GM12878 (cell line): ENCODE measurements around the gene HSD17B1. TPM values are rescaled to one million over a fixed set of nuclear protein-coding genes. Genes with fewer than 3 reads are reported as not detected.

ENCODE experiments used
- CBFB ChIP-seq: IDR thresholded peaks from 2 replicates; pipeline ENCODE4 v1.6.1; 2016; ENCODE audit warnings: antibody characterized with exemption, low read depth
- CBX3 ChIP-seq: fragments of 200-600 bp; sonication (generic); IDR thresholded peaks from 2 replicates; pipeline ENCODE4 v1.6.1; 2016; ENCODE audit warnings: low read depth, borderline replicate concordance
- CBX5 ChIP-seq: sonication (generic); IDR thresholded peaks from 2 replicates; pipeline ENCODE4 v1.6.1; 2016; ENCODE audit warnings: low read depth, moderate library complexity, mild to moderate bottlenecking, inconsistent platforms
- FOXM1 ChIP-seq: IDR thresholded peaks from 2 replicates; pipeline ENCODE4 v1.6.1; 2012; ENCODE audit warnings: low read depth, mild to moderate bottlenecking, inconsistent platforms, low read length, moderate library complexity
- HCFC1 ChIP-seq: fragments of 150-350 bp; IDR thresholded peaks from 2 replicates; pipeline ENCODE4 v1.6.1; 2014; ENCODE audit warnings: low read length
- MEF2A ChIP-seq: IDR thresholded peaks from 2 replicates; pipeline ENCODE4 v1.6.1; 2011; ENCODE audit warnings: low read depth, mild to moderate bottlenecking, low read length, moderate library complexity; ENCODE audit not compliant: insufficient read depth
- MYC ChIP-seq: IDR thresholded peaks from 2 replicates; pipeline ENCODE4 v1.6.1; 2011; ENCODE audit warnings: mild to moderate bottlenecking, low read length, moderate library complexity, inconsistent platforms; ENCODE audit not compliant: insufficient read depth, insufficient replicate concordance, insufficient read length, severe bottlenecking
- SMAD1 ChIP-seq: fragments of 450-650 bp; IDR thresholded peaks from 2 replicates; pipeline ENCODE4 v1.6.1; 2018; ENCODE audit warnings: mild to moderate bottlenecking, low read depth; ENCODE audit not compliant: partially characterized antibody
- STAT1 ChIP-seq: fragments of 450-650 bp; conservative IDR thresholded peaks from 2 replicates; pipeline ENCODE4 v1.6.1; 2014; ENCODE audit warnings: antibody characterized with exemption, mild to moderate bottlenecking
- YY1 ChIP-seq: IDR thresholded peaks from 2 replicates; pipeline ENCODE4 v1.6.1; 2011; ENCODE audit warnings: low read depth, mild to moderate bottlenecking, low read length
- ZNF207 ChIP-seq: fragments of 450-650 bp; IDR thresholded peaks from 2 replicates; pipeline ENCODE4 v1.6.1; 2014; ENCODE audit warnings: antibody characterized with exemption, mild to moderate bottlenecking, borderline replicate concordance
- ZNF274 ChIP-seq: IDR thresholded peaks from one replicate; pipeline ENCODE4 v1.8.0; 2011; ENCODE audit not compliant: insufficient read length, insufficient read depth
- polyA plus RNA-seq, 11 experiments: library from polyadenylated mRNA; depleted of rRNA in 4 of 11; unstranded in 6 of 11; stranded (reverse) in 5 of 11; fragments of >200 nt; fragmentation: Nextera tagmentation in 4 of 11; fragmentation: Illumina TruSeq in 1 of 11; extraction: Ambion mirVana in 4 of 11; extraction: Trizol in 1 of 11; gene quantifications; 1 replicate in 1 of 11; 2 replicates in 10 of 11; pipeline versions ENCODE4 v1.2.1 to v1.2.3, GENCODE V29; 2011 to 2016; ENCODE audit warnings: inconsistent platforms in 2 of 11, missing spikeins in 2 of 11, low read depth in 1 of 11
- total RNA-seq, 4 experiments: library from RNA; depleted of rRNA in 3 of 4; stranded (reverse); fragments of >200 nt in 3 of 4; fragmentation: Illumina TruSeq in 1 of 4; extraction: Trizol in 1 of 4; gene quantifications; 2 replicates each; pipeline versions ENCODE4 v1.2.1 to v1.2.3, GENCODE V29; 2013 to 2021
- TF ChIP-seq, protein P1 (sequence below): IDR thresholded peaks from 2 replicates; pipeline ENCODE4 v1.6.1; 2011; ENCODE audit warnings: mild to moderate bottlenecking, low read depth, low read length, moderate library complexity; ENCODE audit not compliant: insufficient replicate concordance
- TF ChIP-seq, protein P2 (sequence below): fragments of 450-650 bp; IDR thresholded peaks from 2 replicates; pipeline ENCODE4 v1.6.1; 2014; ENCODE audit warnings: mild to moderate bottlenecking
- TF ChIP-seq, protein P3 (sequence below): IDR thresholded peaks from 2 replicates; pipeline ENCODE4 v1.6.1; 2011; ENCODE audit warnings: low read depth, low read length, improper control_type of control experiment, borderline replicate concordance
- TF ChIP-seq, protein P4 (sequence below): fragments of 450-650 bp; IDR thresholded peaks from 2 replicates; pipeline ENCODE4 v1.6.1; 2017; ENCODE audit warnings: borderline replicate concordance
- TF ChIP-seq, protein P5 (sequence below): fragments of 450-650 bp; IDR thresholded peaks from 2 replicates; pipeline ENCODE4 v1.6.1; 2017; ENCODE audit warnings: mild to moderate bottlenecking
- TF ChIP-seq, protein P6 (sequence below): fragments of 450-650 bp; IDR thresholded peaks from 2 replicates; pipeline ENCODE4 v1.6.1; 2017; ENCODE audit warnings: low read depth, mild to moderate bottlenecking, moderate library complexity
- TF ChIP-seq, protein P7 (sequence below): IDR thresholded peaks from 2 replicates; pipeline ENCODE4 v1.6.1; 2012; ENCODE audit warnings: low read depth, low read length, improper control_type of control experiment

The HSD17B1 gene
- total and polyA plus RNA-seq, 10 of the 15 experiments (the other 5 are each of a cell fraction or from before 2014, with no cell fraction given): 0.15 to 1.1 (median 0.42) TPM

DNA sequence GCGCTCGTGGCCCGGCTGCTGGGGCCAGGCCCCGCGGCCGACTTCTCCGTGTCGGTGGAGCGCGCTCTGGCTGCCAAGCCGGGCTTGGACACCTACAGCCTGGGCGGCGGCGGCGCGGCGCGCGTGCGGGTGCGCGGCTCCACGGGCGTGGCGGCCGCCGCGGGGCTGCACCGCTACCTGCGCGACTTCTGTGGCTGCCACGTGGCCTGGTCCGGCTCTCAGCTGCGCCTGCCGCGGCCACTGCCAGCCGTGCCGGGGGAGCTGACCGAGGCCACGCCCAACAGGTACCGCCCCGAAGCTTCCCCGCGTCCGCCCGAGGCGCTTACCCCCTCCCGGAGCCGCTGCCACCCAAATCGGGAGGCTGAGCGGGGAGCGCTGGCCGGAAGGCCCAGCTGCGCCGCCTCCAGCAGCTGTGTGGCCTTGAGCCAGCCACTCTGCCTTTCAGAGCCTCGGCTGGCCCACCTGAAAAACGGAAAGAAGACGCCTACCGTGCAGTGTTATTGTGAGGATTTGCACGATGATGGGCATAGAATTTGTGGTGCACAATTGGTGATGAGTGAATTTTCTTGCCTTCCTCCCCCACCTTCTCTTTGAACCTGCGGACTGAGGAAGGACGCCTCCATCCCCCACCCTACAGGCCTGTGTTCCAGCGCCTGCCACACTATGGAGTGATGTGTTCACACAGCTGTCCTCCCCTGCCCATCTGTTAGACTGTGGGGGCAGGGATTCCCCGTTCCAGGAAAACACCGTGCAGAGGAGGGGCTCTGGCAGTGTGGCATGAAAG, 16.2 kb upstream of the HSD17B1 start (continued):
- TF ChIP-seq, protein P1, sequence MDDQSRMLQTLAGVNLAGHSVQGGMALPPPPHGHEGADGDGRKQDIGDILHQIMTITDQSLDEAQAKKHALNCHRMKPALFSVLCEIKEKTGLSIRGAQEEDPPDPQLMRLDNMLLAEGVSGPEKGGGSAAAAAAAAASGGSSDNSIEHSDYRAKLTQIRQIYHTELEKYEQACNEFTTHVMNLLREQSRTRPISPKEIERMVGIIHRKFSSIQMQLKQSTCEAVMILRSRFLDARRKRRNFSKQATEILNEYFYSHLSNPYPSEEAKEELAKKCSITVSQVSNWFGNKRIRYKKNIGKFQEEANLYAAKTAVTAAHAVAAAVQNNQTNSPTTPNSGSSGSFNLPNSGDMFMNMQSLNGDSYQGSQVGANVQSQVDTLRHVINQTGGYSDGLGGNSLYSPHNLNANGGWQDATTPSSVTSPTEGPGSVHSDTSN: no peak
- TF ChIP-seq ZNF274 (no peak), FOXM1 (no peak), CBX3 (no peak), HCFC1 (0 out of 2 replicates have a peak, but pooled peaks have one; percentile 2), ZNF207 (no peak; the same call in 1 of the 2 replicates), CBFB (no peak), CBX5 (no peak), STAT1 (no peak), MYC (no peak), YY1 (no peak), SMAD1 (no peak), MEF2A (no peak)
- TF ChIP-seq, protein P2, sequence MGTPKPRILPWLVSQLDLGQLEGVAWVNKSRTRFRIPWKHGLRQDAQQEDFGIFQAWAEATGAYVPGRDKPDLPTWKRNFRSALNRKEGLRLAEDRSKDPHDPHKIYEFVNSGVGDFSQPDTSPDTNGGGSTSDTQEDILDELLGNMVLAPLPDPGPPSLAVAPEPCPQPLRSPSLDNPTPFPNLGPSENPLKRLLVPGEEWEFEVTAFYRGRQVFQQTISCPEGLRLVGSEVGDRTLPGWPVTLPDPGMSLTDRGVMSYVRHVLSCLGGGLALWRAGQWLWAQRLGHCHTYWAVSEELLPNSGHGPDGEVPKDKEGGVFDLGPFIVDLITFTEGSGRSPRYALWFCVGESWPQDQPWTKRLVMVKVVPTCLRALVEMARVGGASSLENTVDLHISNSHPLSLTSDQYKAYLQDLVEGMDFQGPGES: no peak; the same call in 1 of the 2 replicates
- TF ChIP-seq, protein P3, sequence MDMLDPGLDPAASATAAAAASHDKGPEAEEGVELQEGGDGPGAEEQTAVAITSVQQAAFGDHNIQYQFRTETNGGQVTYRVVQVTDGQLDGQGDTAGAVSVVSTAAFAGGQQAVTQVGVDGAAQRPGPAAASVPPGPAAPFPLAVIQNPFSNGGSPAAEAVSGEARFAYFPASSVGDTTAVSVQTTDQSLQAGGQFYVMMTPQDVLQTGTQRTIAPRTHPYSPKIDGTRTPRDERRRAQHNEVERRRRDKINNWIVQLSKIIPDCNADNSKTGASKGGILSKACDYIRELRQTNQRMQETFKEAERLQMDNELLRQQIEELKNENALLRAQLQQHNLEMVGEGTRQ: no peak
- TF ChIP-seq, protein P4, sequence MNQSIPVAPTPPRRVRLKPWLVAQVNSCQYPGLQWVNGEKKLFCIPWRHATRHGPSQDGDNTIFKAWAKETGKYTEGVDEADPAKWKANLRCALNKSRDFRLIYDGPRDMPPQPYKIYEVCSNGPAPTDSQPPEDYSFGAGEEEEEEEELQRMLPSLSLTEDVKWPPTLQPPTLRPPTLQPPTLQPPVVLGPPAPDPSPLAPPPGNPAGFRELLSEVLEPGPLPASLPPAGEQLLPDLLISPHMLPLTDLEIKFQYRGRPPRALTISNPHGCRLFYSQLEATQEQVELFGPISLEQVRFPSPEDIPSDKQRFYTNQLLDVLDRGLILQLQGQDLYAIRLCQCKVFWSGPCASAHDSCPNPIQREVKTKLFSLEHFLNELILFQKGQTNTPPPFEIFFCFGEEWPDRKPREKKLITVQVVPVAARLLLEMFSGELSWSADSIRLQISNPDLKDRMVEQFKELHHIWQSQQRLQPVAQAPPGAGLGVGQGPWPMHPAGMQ: no peak
- TF ChIP-seq, protein P5, sequence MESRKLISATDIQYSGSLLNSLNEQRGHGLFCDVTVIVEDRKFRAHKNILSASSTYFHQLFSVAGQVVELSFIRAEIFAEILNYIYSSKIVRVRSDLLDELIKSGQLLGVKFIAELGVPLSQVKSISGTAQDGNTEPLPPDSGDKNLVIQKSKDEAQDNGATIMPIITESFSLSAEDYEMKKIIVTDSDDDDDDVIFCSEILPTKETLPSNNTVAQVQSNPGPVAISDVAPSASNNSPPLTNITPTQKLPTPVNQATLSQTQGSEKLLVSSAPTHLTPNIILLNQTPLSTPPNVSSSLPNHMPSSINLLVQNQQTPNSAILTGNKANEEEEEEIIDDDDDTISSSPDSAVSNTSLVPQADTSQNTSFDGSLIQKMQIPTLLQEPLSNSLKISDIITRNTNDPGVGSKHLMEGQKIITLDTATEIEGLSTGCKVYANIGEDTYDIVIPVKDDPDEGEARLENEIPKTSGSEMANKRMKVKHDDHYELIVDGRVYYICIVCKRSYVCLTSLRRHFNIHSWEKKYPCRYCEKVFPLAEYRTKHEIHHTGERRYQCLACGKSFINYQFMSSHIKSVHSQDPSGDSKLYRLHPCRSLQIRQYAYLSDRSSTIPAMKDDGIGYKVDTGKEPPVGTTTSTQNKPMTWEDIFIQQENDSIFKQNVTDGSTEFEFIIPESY: no peak
- TF ChIP-seq, protein P6, sequence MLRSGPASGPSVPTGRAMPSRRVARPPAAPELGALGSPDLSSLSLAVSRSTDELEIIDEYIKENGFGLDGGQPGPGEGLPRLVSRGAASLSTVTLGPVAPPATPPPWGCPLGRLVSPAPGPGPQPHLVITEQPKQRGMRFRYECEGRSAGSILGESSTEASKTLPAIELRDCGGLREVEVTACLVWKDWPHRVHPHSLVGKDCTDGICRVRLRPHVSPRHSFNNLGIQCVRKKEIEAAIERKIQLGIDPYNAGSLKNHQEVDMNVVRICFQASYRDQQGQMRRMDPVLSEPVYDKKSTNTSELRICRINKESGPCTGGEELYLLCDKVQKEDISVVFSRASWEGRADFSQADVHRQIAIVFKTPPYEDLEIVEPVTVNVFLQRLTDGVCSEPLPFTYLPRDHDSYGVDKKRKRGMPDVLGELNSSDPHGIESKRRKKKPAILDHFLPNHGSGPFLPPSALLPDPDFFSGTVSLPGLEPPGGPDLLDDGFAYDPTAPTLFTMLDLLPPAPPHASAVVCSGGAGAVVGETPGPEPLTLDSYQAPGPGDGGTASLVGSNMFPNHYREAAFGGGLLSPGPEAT: peak; percentile 54; the same call in 1 of the 2 replicates
- TF ChIP-seq, protein P7, sequence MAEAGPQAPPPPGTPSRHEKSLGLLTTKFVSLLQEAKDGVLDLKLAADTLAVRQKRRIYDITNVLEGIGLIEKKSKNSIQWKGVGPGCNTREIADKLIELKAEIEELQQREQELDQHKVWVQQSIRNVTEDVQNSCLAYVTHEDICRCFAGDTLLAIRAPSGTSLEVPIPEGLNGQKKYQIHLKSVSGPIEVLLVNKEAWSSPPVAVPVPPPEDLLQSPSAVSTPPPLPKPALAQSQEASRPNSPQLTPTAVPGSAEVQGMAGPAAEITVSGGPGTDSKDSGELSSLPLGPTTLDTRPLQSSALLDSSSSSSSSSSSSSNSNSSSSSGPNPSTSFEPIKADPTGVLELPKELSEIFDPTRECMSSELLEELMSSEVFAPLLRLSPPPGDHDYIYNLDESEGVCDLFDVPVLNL: no peak
